WERI-Rb-1 (cell line): Measurements from ENCODE around the gene DACH1.

Source experiments
- DNase-seq: peaks from one replicate; pipeline ENCODE4 v3.0.0-alpha.2; 2020
- H3K27ac ChIP-seq: fragments of 250-450 bp; sonication (Bioruptor Pico); 2 replicates; pipeline ENCODE4 v1.5.1; 2020; ENCODE audit warnings: mild to moderate bottlenecking, moderate library complexity
- H3K27me3 ChIP-seq: fragments of 250-450 bp; sonication (Bioruptor Pico); 2 replicates; pipeline ENCODE4 v1.5.1; 2021; ENCODE audit warnings: mild to moderate bottlenecking, low read depth, moderate library complexity; ENCODE audit not compliant: insufficient read depth, severe bottlenecking
- H3K36me3 ChIP-seq: fragments of 250-450 bp; sonication (Bioruptor Pico); 2 replicates; pipeline ENCODE4 v1.5.1; 2020; ENCODE audit warnings: mild to moderate bottlenecking, moderate library complexity
- H3K4me3 ChIP-seq: 2 replicates; pipeline ENCODE4 v1.5.1; 2011; ENCODE audit warnings: low read depth, mild to moderate bottlenecking, control low read depth, low read length
- H3K9me3 ChIP-seq: fragments of 250-450 bp; sonication (Bioruptor Pico); 2 replicates; pipeline ENCODE4 v1.5.1; 2021; ENCODE audit warnings: mild to moderate bottlenecking, moderate library complexity; ENCODE audit not compliant: severe bottlenecking
- CTCF ChIP-seq: IDR thresholded peaks from 2 replicates; pipeline ENCODE4 v1.5.1; 2011; ENCODE audit warnings: low read depth, mild to moderate bottlenecking, control low read depth, inconsistent platforms, low read length

Gene DACH1

DNA sequence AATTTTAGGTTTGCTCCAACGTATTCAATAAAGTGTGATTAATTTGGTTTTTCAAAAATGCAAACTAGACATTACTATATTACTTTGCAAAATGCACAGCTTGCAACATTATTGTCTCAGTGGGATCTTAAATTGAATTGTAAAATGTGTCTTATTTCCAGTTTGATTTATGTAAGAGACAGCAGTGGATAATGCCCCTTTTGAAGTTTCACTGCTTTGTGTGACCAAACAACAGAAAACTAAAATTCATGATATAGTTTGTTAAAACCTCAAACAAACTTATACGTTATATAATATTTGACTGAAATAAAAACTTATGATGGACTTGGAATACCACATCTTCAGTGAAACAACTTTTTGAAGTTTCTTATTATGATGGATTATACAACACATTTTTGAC is 279.8 kb downstream of the DACH1 start:
- DNase-seq = no peak
- TF ChIP-seq CTCF = no peak
- no peak overlapping the region for H3K4me3 ChIP-seq
- no peaks in the 10 kb centered on the region for H3K9me3 ChIP-seq
- no peaks in the 10 kb centered on the region for H3K36me3 ChIP-seq
- H3K27me3 ChIP-seq = no peaks in the 10 kb centered on the region
- no peak overlapping the region for H3K27ac ChIP-seq

GRCh38 chr13:71583581-71583980 is 283.4 kb downstream of the DACH1 start:
- Histone ChIP-seq H3K27me3 (no peaks in the 10 kb centered on the region), H3K27ac (no peak overlapping the region), H3K36me3 (no peaks in the 10 kb centered on the region), H3K9me3 (no peaks in the 10 kb centered on the region), H3K4me3 (no peak overlapping the region)
- no peak for DNase-seq
- no peak for TF ChIP-seq CTCF

DNA sequence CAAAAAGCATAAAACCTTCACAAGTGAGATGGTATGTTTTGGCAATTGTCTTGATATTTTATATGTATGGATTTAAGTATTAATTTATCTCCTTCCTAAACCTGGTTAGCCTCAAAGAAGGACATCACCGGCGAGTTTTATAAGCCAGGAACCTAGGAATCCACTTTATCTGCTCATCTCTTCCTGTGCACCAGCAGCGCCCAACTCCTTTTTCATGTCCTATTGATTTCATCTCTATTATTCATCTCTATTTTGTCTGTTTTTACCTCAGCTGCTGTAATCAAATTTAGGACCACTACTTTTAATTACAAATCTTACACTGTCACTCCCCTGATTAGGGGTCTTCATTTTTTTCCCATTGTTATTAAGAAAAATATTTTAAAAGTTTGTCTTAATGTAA is 286.4 kb downstream of the DACH1 start:
- Histone ChIP-seq H3K36me3 (no peaks in the 10 kb centered on the region), H3K4me3 (no peak overlapping the region), H3K27me3 (no peaks in the 10 kb centered on the region)

GRCh38 chr13:71578048-71578447 is 289.0 kb downstream of the DACH1 start:
- no peaks in the 10 kb centered on the region for H3K27me3 ChIP-seq
- no peaks in the 10 kb centered on the region for H3K9me3 ChIP-seq
- H3K36me3 ChIP-seq = no peaks in the 10 kb centered on the region
- no peak for TF ChIP-seq CTCF
- no peak overlapping the region for H3K4me3 ChIP-seq
- H3K27ac ChIP-seq = no peak overlapping the region
- no peak for DNase-seq

More for the DNA sequence above, 286.4 kb downstream of the DACH1 start:
- no peak overlapping the region for H3K27ac ChIP-seq
- no peak for DNase-seq
- TF ChIP-seq CTCF = no peak
- H3K9me3 ChIP-seq = no peaks in the 10 kb centered on the region

DNA sequence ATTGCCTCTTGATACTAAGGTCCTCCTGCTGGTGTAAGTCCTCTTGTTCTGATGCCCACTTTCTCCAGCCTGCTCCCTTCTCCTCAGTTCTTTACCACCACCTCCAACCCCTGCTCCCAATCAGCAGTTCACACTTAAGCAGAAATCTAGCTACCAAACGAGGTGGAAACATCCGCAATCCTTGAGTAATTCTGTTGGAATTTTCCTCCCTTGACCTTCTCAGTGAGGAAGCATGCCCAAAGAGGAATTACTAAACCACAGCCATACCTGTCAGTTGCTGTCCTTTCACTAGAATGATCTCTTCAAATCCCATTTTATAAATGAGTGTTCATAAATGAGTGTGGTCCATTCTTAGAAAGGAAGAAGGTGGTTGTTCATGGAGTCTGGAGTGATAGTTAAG is 289.9 kb downstream of the DACH1 start:
- no peaks in the 10 kb centered on the region for H3K36me3 ChIP-seq
- H3K4me3 ChIP-seq = no peak overlapping the region
- H3K27me3 ChIP-seq = no peaks in the 10 kb centered on the region
- no peak overlapping the region for H3K27ac ChIP-seq
- no peak for DNase-seq
- TF ChIP-seq CTCF = no peak
- H3K9me3 ChIP-seq = no peaks in the 10 kb centered on the region

GRCh38 chr13:71576571-71576970 is 290.4 kb downstream of the DACH1 start:
- H3K9me3 ChIP-seq = no peaks in the 10 kb centered on the region
- no peak overlapping the region for H3K27ac ChIP-seq
- H3K4me3 ChIP-seq = no peak overlapping the region
- H3K36me3 ChIP-seq = no peaks in the 10 kb centered on the region
- DNase-seq = no peak
- TF ChIP-seq CTCF = no peak
- no peaks in the 10 kb centered on the region for H3K27me3 ChIP-seq
